CD4-positive, alpha-beta T cell treated with Interleukin-17A for 1 hour (primary cell): ENCODE data around the gene PLN.

Source experiments
- DNase-seq: peaks from one replicate; pipeline ENCODE4 v3.0.0-alpha.2; 2020

The PLN gene

GRCh38 chr6:118548136-118548535, at the start of gene PLN:
Gene PLN, plus strand, starts transcription at chr6:118548296. Its CDS starts 10,626 bp downstream, at chr6:118558922.
- no peak for DNase-seq

GRCh38 chr6:118500130-118501015, 47.7 kb upstream of the PLN start:
- DNase-seq = no peak

- no peak for DNase-seq
Measured at GRCh38 chr6:118501099-118501498, 47.0 kb upstream of the PLN start.

- no peak for DNase-seq
Measured at GRCh38 chr6:118501765-118502164, 46.3 kb upstream of the PLN start.

GRCh38 chr6:118502169-118502568, 45.9 kb upstream of the PLN start:
- DNase-seq = no peak

- no peak for DNase-seq
Measured at GRCh38 chr6:118504611-118505010, 43.5 kb upstream of the PLN start.

- DNase-seq = no peak
Measured at GRCh38 chr6:118505656-118506055, 42.4 kb upstream of the PLN start.

GRCh38 chr6:118506071-118506638, 41.9 kb upstream of the PLN start:
- DNase-seq = no peak

- no peak for DNase-seq
Measured at GRCh38 chr6:118507636-118508035, 40.5 kb upstream of the PLN start.

- no peak for DNase-seq
Measured at GRCh38 chr6:118509009-118509617, 39.0 kb upstream of the PLN start.

- no peak for DNase-seq
Measured at GRCh38 chr6:118511930-118512715, 36.0 kb upstream of the PLN start.

GRCh38 chr6:118514689-118515088, 33.4 kb upstream of the PLN start:
- DNase-seq = no peak

- no peak for DNase-seq
Measured at GRCh38 chr6:118522422-118522821, 25.7 kb upstream of the PLN start.

- DNase-seq = no peak
Measured at GRCh38 chr6:118523216-118523615, 24.9 kb upstream of the PLN start.

GRCh38 chr6:118524686-118525085, 23.4 kb upstream of the PLN start:
- no peak for DNase-seq

- DNase-seq = no peak
Measured at GRCh38 chr6:118525913-118526780, 21.9 kb upstream of the PLN start.

- DNase-seq = no peak
Measured at GRCh38 chr6:118528129-118528528, 20.0 kb upstream of the PLN start.

- DNase-seq = no peak
Measured at GRCh38 chr6:118529756-118530155, 18.3 kb upstream of the PLN start.

GRCh38 chr6:118530942-118531341, 17.2 kb upstream of the PLN start:
- DNase-seq = no peak

GRCh38 chr6:118535176-118535844, 12.8 kb upstream of the PLN start:
- no peak for DNase-seq

- no peak for DNase-seq
Measured at GRCh38 chr6:118536478-118536877, 11.6 kb upstream of the PLN start.

- no peak for DNase-seq
Measured at GRCh38 chr6:118537574-118537973, 10.5 kb upstream of the PLN start.
